Left renal pelvis (tissue), 4 donors: ENCODE data around the gene NR2C2AP. TPM values are rescaled to one million over a fixed set of nuclear protein-coding genes. Genes with fewer than 3 reads are reported as not detected.

ENCODE experiments used
- DNase-seq, 4 donors: peaks; one replicate each; pipeline ENCODE4 v3.0.0-alpha.2; 2013; ENCODE audit warnings: low read depth in 4 of 4, low spot score in 3 of 4
- polyA plus RNA-seq, 4 donors: library from polyadenylated mRNA; unstranded; fragments of 120-200 nt; gene quantifications; one replicate each; pipeline ENCODE4 v1.2.1, GENCODE V29; 2013; ENCODE audit not compliant: insufficient read length in 4 of 4

Gene NR2C2AP
- polyA plus RNA-seq, 4 donors = 10.3 to 16.0 (median 13.3) TPM

- no peak for DNase-seq
Observed at GRCh38 chr19:19154768-19155494, 48.3 kb downstream of the NR2C2AP start.

GRCh38 chr19:19152668-19153384 lies 50.4 kb downstream of the NR2C2AP start:
- no peak for DNase-seq

GRCh38 chr19:19151418-19151817 lies 51.8 kb downstream of the NR2C2AP start:
- no peak for DNase-seq

Other genes with a start within 250 kb of the NR2C2AP start
- gene SUGP2, start 169.9 kb downstream of the NR2C2AP start, polyA plus RNA-seq = 100 to 1,000 TPM in 2 of 4 donors, 10 to 100 TPM in 2; 78.4 to 133 (median 90.7) TPM
- gene ARMC6, start 169.8 kb downstream of the NR2C2AP start, polyA plus RNA-seq = 10 to 100 TPM; 29.8 to 44.4 (median 35.1) TPM
- gene SLC25A42, start 139.4 kb downstream of the NR2C2AP start, polyA plus RNA-seq = 10 to 100 TPM; 13.0 to 26.7 (median 16.8) TPM
- 10 to 100 TPM; 17.6 to 44.6 (median 27.1) TPM for gene TMEM161A, start 64.9 kb downstream of the NR2C2AP start, polyA plus RNA-seq
- gene MEF2B, start 33.2 kb downstream of the NR2C2AP start, polyA plus RNA-seq = 1 to 10 TPM; 1.2 to 3.3 (median 1.6) TPM
- gene BORCS8, start 11.3 kb downstream of the NR2C2AP start, polyA plus RNA-seq = 10 to 100 TPM; 13.3 to 24.9 (median 14.0) TPM
- gene RFXANK, start 11.2 kb downstream of the NR2C2AP start, polyA plus RNA-seq = 10 to 100 TPM; 35.3 to 95.2 (median 58.2) TPM
- gene NCAN, start 8.5 kb upstream of the NR2C2AP start, polyA plus RNA-seq = under 1 TPM; 0.04 to 0.14 (median 0.06) TPM
- 1 to 10 TPM in 3 of 4 donors, under 1 TPM in 1; 0.87 to 3.8 (median 2.5) TPM for gene TM6SF2, start 69.9 kb upstream of the NR2C2AP start, polyA plus RNA-seq
- 10 to 100 TPM; 34.7 to 63.1 (median 56.2) TPM for gene SUGP1, start 117.1 kb upstream of the NR2C2AP start, polyA plus RNA-seq
- 10 to 100 TPM; 37.2 to 82.5 (median 49.6) TPM for gene MAU2, start 117.4 kb upstream of the NR2C2AP start, polyA plus RNA-seq
- 10 to 100 TPM; 38.3 to 53.4 (median 48.4) TPM for gene GATAD2A, start 202.3 kb upstream of the NR2C2AP start, polyA plus RNA-seq